GM18511 (cell line): ENCODE measurements around the gene FAM187B.
"Not testable (repeated sequence)": the region's sequence is repeated elsewhere in the genome, so short reads cannot be mapped to it uniquely, and the experiment has no call there.

ENCODE experiments used
- ATAC-seq: cut with Tn5 transposase; IDR thresholded peaks from one replicate; pipeline ENCODE4 v1.9.1; 2021; ENCODE audit warnings: mild to moderate bottlenecking, moderate library complexity; ENCODE audit not compliant: unreplicated experiment

Gene FAM187B

DNA sequence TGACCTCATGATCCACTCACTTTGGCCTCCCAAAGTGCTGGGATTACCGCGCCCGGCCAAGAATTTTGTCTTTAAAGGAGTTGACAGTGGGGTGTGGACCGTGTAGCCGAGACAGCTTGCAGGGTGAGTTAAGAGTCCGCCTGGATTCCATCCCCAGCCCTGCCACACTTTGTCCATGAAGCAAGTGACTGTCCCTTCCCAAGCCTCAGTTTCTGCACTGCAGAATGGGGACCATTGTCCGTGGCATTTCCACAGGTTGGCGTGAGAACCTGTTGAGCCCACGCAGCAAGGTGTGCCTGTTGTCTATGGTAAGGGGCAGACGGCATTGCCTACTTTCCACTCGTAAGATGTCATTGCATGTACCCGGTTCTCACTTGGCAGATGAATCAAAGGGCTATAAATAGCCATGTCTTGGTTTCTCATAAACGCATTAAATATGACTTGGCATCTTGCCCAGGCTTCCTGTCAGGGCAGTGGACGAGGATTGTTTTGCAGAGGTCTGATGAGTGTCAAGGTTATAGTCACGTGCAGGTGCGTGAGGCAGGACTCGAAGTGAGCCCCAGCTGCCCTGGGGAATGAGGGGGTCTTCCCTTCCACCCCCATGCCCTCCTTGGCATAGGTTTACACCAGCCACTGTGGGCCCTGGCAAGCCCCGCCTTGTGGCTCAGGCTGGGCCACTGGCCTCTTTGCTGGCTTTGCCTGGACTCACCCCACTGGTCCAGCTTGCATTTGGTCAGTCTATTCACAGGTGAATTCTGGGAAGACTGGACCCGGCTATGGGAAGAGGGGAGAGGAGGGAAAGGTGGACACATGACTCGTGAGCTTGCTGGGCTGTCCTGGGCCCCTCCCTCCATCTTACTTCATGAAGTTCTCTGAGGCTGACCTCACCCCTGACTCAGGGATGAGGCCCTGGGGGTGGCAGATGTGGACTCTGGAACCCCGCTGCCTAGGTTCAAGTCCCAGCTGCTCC is 14.6 kb downstream of the FAM187B start:
- ATAC-seq, result peak; percentile 82

DNA sequence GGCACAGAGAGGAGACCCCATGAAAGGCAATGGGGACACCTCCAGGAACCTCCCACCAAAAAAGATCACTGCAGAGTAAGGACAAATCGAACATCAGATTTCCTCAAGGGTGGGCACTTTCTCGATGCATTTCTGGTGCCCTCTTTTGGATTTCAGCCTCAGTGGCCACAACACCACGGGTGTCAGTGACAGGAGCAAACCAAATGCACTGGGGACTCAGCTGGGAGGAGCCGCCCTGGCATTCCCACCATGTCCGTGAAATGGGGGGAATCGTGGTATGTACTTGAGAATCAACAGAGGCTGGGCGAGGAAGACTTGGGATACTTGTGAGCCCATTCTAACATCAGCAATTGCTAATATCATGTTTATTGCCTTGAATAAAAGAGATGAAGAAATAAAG is 16.3 kb downstream of the FAM187B start:
- ATAC-seq, result no peak

DNA sequence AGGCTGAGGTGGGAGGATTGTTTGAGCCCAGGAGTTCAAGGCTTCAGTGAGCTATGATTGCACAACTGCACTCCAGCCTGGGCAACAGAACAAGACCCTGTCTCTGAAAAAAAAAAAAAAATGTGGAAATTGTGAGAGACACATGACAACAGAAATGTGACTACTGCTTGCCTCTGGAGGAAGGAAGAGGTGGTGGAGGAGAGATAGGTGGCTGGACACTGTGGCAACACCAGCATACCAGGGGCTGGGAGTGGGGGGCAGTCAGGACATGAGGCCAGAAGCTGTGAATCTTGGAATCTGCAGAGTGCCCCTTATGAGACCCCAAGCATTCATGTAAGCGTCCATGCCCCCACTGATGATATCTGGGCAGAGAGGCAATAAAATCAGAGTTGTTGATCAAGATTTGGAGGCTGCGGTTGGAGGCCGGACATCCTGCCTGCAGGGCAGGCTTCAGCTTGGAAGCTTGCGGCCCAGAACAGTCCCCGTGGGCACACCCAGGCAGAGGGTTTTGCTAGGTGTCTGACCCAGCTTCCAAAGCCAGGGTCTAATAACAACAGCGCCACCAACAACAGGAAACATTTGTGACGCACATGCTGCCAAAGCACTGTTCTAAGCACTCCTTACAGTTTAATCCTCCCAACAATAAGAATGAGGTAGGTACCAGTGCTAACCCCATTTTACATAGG is 16.9 kb downstream of the FAM187B start:
- no peak for ATAC-seq

DNA sequence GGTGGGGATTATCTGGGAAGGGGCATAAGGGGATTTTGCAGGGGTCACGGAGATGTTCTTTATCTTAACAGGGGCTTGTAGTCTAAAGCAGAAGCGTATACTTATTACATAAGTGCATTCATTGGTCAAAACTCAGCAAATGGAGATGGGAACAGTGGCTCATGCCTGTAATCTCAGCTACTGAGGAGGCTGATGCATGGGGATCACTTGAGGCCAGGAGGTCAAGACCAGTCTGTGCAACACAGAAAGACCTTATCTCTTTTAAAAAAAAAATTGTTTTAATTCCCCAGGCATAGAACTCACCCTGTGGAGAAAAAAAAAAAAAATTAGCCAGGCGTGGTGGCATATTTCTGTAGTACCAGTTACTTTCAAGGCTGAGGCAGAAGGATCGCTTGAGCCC is 18.9 kb downstream of the FAM187B start:
- ATAC-seq, result no peak

DNA sequence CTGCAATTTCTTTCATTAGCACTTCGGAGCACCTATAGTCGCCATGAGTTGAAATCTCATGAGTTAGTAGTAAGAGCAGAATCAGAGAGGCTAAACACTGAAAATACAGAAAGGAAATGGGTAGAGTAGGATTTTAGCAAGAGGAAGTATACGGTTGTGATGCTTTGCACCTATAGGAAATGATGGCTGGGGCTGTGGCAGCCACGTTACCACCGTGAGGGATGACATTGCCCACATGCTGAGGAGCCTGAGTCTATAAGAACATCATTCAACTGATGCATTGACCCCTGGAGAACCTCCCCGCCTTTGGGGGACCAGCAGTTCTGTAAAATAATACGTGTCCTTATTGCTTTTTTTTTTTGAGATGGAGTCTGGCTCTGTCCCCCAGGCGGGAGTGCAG is 20.4 kb downstream of the FAM187B start:
- no peak for ATAC-seq

DNA sequence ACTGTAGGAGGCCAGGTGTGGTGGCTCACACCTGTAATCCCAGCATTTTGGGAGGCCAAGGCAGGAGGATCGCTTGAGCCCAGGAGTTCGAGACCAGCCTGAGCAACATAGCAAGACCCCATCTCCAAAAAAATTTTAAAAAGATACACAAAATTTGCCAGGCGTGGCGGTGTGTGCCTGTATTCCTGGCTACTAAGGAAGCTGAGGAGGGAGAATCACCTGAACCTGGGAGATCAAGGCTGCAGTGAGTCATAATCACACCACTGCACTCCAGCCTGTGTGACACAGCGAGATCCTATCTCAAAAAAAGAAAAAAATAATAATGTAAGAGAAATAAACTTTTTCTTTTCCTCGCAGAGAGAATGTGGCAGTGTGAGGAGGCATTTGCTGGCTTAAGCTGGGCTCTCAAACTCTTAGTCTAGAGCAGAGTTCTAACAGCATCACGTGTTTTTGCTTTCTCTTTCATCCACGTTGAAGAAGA is 21.1 kb downstream of the FAM187B start:
- no peak for ATAC-seq

DNA sequence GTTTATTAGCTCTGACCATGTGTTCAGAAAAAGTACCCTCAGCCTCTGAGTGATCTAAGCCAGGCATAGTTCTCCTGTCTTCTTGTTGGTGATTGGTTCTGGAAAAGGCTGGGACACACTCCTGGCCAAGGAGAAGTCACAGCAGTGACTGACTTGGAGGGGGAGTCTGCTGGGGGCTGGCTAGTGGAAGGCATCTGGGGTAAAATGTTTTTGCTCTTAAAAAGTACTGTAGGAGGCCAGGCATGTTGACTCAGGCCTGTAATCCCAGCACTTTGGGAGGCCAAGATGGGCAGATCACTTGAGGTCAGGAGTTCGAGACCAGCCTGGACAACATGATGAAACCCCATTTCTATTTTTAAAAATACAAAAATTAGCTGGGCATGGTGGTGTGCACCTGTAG is 21.7 kb downstream of the FAM187B start:
- ATAC-seq, result no peak

- ATAC-seq, result no peak
Observed at GRCh38 chr19:35206379-35206778, 22.2 kb downstream of the FAM187B start.

GRCh38 chr19:35205733-35206323 is 22.7 kb downstream of the FAM187B start:
- ATAC-seq, result peak; percentile 36

- peak; percentile 74 for ATAC-seq
Observed at GRCh38 chr19:35204799-35205732, 23.5 kb downstream of the FAM187B start.

DNA sequence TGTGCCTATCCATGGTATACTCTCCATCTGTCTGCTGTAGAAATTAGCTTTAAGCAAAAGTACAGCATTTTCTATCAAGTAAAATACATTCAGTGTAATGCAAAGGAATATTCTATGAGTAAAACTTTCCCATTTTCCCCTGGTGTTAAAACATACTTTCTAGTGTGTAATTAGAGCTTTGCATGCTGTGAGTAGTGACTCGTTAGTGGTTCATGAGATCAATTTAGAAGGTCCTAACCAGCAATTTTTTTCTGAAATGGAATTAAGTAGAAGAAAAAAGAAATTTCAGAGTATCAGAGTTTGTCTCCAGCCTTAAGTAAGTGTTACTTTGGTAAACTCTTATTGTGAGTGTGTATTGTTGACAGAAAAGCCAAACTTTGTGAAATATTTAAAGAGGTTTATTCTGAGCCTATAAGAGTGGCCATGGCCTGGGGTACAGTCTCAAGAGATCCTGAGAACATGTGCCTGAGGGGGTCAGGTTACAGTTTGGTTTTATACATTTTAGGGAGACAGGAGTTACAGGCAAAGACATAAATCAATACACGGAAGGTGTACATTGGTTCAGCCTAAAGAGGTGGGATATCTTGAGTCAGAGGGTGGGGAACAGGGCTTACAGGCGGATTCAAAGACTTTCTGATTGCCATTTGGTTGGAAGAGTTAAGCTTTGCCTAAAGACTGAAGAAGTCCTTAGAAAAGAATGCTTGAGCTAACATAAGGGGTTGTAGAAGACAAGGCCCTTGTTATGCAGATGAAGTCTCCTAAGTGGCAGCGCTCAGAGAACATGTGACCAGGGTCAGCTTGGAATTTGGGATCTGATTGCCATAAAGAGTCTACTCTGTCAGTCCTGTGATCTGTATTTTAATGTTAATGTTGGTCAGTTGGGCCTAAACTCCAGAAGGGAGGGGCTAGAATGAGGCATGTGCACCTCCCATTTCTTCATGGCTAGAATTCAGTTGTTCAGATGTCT is 25.5 kb downstream of the FAM187B start:
- ATAC-seq, result no peak

GRCh38 chr19:35199481-35199880 is 29.1 kb downstream of the FAM187B start:
- ATAC-seq, result no peak

DNA sequence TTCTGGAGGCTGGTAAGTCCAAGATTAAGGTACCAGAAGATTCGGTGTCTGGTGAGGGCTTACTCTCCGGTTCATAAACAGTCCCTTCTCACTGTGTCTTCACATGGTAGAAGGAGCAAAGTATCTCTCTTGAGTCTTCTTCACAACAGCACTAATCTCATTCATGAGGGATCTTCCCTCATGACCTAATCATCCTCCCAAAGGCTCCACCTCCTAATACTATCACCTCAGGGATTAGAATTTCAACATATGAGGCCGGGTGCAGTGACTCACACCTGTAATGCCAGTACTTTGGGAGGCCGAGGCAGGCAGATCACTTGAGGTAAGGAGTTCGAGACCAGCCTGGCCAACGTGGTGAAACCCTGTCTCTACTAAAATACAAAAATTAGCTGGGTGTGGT is 31.7 kb downstream of the FAM187B start:
- not testable (repeated sequence) for ATAC-seq

DNA sequence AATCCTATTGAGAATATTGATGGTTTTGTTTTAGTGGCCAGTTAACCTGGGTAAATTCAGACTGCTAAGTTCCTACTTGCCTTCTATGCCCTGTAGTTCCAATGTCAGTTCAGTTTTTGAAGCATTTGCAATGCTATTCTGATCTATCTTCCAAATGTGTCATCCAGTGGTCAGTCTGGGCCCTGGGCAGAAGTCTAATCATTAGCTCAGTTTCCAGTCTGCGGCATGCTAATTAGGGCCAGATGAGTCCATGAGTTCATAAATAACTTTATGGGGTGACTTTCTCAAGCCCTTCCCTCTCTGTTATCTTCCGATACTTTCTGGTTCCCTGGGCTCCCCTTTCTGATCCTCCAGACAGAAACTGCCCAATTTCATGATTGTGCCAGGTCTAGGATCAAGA is 32.7 kb downstream of the FAM187B start:
- ATAC-seq, result no peak

GRCh38 chr19:35194012-35194984 is 34.2 kb downstream of the FAM187B start:
- no peak for ATAC-seq

- no peak for ATAC-seq
Observed at GRCh38 chr19:35184884-35185283, 43.7 kb downstream of the FAM187B start.

DNA sequence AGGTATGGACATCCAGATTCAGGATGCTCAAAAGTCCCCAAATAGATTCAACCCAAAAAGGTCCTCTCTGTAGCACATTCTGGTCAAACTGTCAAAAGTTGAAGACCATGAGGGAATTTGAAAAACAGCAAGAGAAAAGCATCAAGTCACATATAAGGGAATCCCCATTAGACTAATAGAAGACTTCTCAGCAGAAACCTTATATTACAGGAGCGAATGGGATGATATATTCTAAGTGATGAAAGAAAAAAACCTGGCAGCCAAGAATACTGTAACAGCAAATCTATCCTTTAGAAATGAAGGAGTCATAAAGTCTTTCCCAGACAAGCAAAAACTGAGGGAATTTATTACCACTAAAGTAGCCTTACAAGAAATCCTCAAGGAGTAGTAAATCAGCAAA is 44.3 kb downstream of the FAM187B start:
- ATAC-seq, result no peak

DNA sequence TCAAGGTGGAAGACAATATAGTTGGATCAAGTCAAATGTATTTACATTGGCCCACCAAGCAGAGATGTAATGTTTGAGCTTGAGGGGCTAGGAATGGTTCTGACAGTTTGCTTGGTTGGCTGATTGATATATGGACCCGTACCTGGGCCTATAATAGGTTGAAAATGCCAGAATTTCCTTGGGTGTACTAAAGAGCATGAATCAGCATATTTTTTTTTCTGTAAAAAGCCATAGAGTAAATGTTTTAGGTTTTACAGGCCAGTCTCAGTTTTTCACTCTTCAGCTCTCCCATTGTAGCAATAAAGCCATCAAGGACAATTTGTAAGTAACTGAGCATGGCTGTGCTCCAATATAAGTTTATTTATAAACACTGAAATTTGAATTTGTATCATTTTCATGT is 47.2 kb downstream of the FAM187B start:
- ATAC-seq, result no peak
